DMS79 treated with DMSO at 0.1 percent for 48 hours (cell line): Measurements from ENCODE around the gene KCNJ2.

Experiments used
- DNase-seq: peaks from one replicate; lab custom pipeline; 2025; lab: John Stamatoyannopoulos, UW

Gene KCNJ2

DNA sequence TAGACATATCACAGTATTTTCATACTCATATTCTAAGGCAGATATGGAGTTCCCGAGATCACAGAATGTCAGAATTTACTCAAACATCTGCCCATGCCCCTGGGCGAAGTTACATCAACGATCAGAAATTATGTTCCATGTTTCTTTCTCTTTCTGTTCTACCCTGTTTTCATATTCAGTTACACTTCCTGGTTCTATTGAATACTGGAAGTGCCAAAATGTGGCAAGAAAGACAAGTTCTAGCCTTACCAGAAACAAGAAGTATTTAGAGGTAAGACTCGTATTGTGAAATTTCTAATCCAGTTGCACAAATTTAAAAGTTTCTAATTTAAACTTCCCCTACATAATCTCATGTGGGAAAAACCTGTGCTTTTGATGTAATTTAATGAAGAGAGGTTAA is 36.1 kb downstream of the KCNJ2 start:
- no peak for DNase-seq

GRCh38 chr17:70206361-70207010 is 37.2 kb downstream of the KCNJ2 start:
- DNase-seq = no peak

GRCh38 chr17:70207184-70207583 is 37.9 kb downstream of the KCNJ2 start:
- no peak for DNase-seq

GRCh38 chr17:70208080-70208794 is 38.9 kb downstream of the KCNJ2 start:
- no peak for DNase-seq

DNA sequence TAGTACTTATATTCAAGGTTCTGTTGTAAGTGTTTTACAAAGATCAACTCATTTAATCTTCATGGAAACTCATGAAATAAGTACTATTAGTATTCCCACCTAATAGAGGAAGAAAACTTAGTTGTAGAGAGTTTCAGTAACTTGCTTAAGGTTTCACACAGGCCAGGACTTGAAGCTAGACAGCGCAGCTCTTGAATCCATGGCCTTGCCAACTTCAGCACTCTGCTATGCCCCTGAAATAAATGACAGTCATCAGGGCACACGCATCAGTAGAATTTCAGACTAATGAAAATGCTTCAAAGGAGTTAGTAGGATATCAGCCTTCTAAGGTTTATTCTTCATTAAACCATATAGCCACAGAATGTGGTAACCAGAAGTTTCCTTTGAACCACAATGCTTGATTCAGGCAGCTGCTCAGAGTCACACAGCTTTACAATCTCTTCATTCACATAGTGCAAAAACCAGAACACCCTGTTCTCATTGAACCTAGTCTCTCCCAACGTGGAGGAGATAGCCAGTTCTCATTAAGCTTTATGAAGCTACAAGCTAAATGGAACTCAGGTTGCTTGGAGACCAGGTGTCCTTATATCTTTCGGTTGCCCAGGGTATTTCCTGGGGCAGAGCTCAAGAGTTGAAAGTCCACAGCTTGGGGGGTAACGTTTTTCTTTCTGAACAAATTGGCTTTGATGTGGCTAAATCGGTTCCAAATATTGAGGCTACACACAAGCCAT is 39.7 kb downstream of the KCNJ2 start:
- no peak for DNase-seq

DNA sequence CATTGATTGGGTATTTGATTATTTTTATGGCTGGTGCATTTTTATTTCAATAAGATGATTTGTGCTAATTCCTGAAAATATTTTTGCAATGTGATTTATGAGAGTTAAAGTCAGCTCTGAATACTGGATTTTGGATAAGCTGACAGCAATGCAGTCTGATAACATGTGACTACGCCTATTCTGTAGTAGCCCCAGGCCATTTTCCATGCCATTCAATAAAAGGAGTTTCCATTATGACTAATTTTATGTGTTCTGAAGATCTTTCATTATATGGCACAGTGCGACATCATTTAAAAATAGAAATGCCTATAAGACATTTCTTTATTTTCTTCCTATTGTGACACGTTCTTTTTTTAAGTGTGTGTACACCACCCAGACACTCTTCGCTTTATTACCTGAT is 46.3 kb downstream of the KCNJ2 start:
- DNase-seq = no peak

DNA sequence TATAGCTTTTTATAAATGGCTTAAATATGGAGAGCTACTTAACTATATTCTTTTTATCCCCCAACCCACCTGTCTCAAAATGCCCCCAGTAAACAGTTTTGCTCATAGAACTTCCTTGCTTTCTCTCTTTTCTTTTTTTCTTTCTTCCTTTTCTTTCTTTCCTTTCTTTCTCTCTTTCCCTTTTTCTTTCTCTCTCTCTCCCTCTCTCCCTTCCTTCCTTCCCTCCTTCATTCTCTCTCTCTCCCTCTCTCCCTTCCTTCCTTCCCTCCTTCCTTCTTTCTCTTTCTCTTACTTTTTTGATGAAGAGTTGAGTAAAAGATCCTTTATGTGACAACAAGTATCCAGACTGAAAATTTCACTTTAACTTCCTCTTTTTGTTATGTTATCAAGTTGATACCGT is 48.2 kb downstream of the KCNJ2 start:
- no peak for DNase-seq

- no peak for DNase-seq
These were observed 55.9 kb downstream of the KCNJ2 start for GRCh38 chr17:70225276-70225675.
